PC-3 (cell line): ENCODE data around the gene ELL2. TPM values are rescaled to one million over a fixed set of nuclear protein-coding genes. Genes with fewer than 3 reads are reported as not detected.

ENCODE experiments used
- ATAC-seq: fragments of 200-7000 bp; cut with Tn5 transposase; 2 replicates; pipeline ENCODE4 v1.9.1; 2020; ENCODE audit warnings: mild to moderate bottlenecking, moderate library complexity
- BruUV-seq: library from RNA; stranded (reverse); fragments of 400-500 nt; replicated peaks from 2 replicates; lab custom pipeline; 2021; lab: Mats Ljungman, UMichigan
- CTCF ChIA-PET: fragments of 300-600 bp; sonication (Branson Sonifier 250); formaldehyde crosslinking; loops from one replicate; lab custom pipeline; 2022; ENCODE audit warnings: antibody characterized with exemption; lab: Charles Lee
- POLR2A ChIA-PET: fragments of 300-600 bp; sonication (Branson Sonifier 250); formaldehyde crosslinking; loops from one replicate; lab custom pipeline; 2022; ENCODE audit warnings: antibody characterized with exemption; ENCODE audit not compliant: unreplicated experiment; lab: Charles Lee
- DNase-seq: peaks from one replicate; pipeline ENCODE4 v3.0.0-alpha.2; 2015
- H2AFZ ChIP-seq: fragments of 300-600 bp; sonication (generic); 2 replicates; pipeline ENCODE4 v1.6.0; 2016; ENCODE audit warnings: antibody characterized with exemption, low read length
- H3F3A ChIP-seq: fragments of 300-600 bp; sonication (generic); one replicate; pipeline ENCODE4 v1.6.0; 2017; ENCODE audit warnings: antibody characterized with exemption, low read length, control low read depth, mild to moderate bottlenecking; ENCODE audit not compliant: unreplicated experiment
- H3K27ac ChIP-seq: fragments of 300-600 bp; sonication (generic); 2 replicates; pipeline ENCODE4 v1.5.1; 2016; ENCODE audit warnings: mild to moderate bottlenecking, low read length
- H3K27me3 ChIP-seq: fragments of 300-600 bp; sonication (generic); 2 replicates; pipeline ENCODE4 v1.6.1; 2016; ENCODE audit warnings: low read length, mixed read lengths
- H3K36me3 ChIP-seq: fragments of 300-600 bp; sonication (generic); 2 replicates; pipeline ENCODE4 v1.6.1; 2016; ENCODE audit warnings: low read depth, mixed run types, low read length, mixed read lengths
- H3K4me1 ChIP-seq: fragments of 300-600 bp; sonication (generic); 2 replicates; pipeline ENCODE4 v1.5.1; 2016; ENCODE audit warnings: low read length; ENCODE audit not compliant: insufficient read depth
- H3K4me2 ChIP-seq: fragments of 300-600 bp; sonication (generic); 2 replicates; pipeline ENCODE4 v1.6.0; 2016; ENCODE audit warnings: low read length
- H3K4me3 ChIP-seq: fragments of 300-600 bp; sonication (generic); 2 replicates; pipeline ENCODE4 v1.5.1; 2016; ENCODE audit warnings: mild to moderate bottlenecking, low read length, mixed read lengths
- H3K79me2 ChIP-seq: fragments of 300-600 bp; sonication (generic); 2 replicates; pipeline ENCODE4 v1.6.1; 2017; ENCODE audit warnings: low read length, mixed read lengths
- H3K9ac ChIP-seq: fragments of 300-600 bp; sonication (generic); 2 replicates; pipeline ENCODE4 v1.6.0; 2016; ENCODE audit warnings: mild to moderate bottlenecking, low read length
- H3K9me2 ChIP-seq: fragments of 300-600 bp; sonication (generic); replicated peaks from 2 replicates; pipeline ENCODE4 v1.6.1; 2016; ENCODE audit warnings: mixed run types, low read length, mixed read lengths
- H3K9me3 ChIP-seq: fragments of 300-600 bp; sonication (generic); 2 replicates; pipeline ENCODE4 v1.6.1; 2016; ENCODE audit warnings: low read length, mixed read lengths
- H4K20me1 ChIP-seq: fragments of 300-600 bp; sonication (generic); 2 replicates; pipeline ENCODE4 v1.6.1; 2016; ENCODE audit warnings: low read length, mixed read lengths
- CTCF ChIP-seq: fragments of 300-600 bp; sonication (generic); conservative IDR thresholded peaks from 2 replicates; pipeline ENCODE4 v1.5.1; 2017; ENCODE audit warnings: antibody characterized with exemption, low read depth, mild to moderate bottlenecking, low read length
- EZH2 ChIP-seq: fragments of 300-600 bp; sonication (generic); IDR thresholded peaks from one replicate; pipeline ENCODE4 v1.6.1; 2017; ENCODE audit warnings: antibody characterized with exemption, mild to moderate bottlenecking, low read length; ENCODE audit not compliant: unreplicated experiment
- EZH2phosphoT487 ChIP-seq: fragments of 300-600 bp; sonication (generic); IDR thresholded peaks from 2 replicates; pipeline ENCODE4 v1.6.1; 2018; ENCODE audit warnings: mild to moderate bottlenecking, antibody characterized with exemption, low read length, borderline replicate concordance
- intact Hi-C: fragments of 100-400 bp; cut with micrococcal nuclease; formaldehyde crosslinking; loops from 2 replicates; pipeline ENCODE4 v1.9.0; 2023
- total RNA-seq: library from RNA; depleted of rRNA; stranded (reverse); fragments of >200 nt; gene quantifications from 2 replicates; pipeline ENCODE4 v1.2.3, GENCODE V29; 2014

Gene ELL2
- total RNA-seq, 1 experiment from 2014 or later = 72.2 TPM

DNA sequence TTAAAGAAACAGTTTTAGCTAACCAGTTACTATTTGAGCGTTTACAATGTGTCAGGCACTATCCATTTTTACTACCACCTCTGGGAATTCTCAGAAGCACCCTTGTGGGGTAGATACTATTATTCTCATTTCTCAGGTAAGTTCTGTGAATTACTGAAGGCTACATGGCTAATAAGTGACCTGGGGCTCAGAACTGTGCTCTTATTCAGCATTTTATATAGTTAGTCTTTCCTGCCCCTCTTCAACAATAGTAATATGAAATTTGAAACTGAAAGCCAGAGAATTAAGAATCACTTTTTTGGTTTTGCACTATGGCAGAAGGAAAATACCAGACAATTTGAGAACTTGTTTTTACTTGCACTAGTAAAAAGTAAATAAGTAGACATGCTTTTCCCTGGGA lies 11.8 kb downstream of the ELL2 start:
- intact Hi-C loops = loop anchor here (5.0 kb wide), 1 partner anchor 48 kb away; no protein-coding TSS in a partner anchor
- H3K4me2 ChIP-seq = no peak overlapping the region
- ChIA-PET POLR2A (no interaction called here), CTCF (no interaction called here)
- H3K36me3 ChIP-seq = peaks cover 13% of the 10 kb centered on the region
- BruUV-seq = no TSS peak
- DNase-seq (no peak), ATAC-seq (no peak)
- no peaks in the 10 kb centered on the region for H3K9me2 ChIP-seq
- H3K4me3 ChIP-seq = no peak overlapping the region
- no peaks in the 10 kb centered on the region for H3F3A ChIP-seq
- no peak overlapping the region for H3K9ac ChIP-seq
- H3K27me3 ChIP-seq = no peaks in the 10 kb centered on the region
- no peak overlapping the region for H2AFZ ChIP-seq
- no peaks in the 10 kb centered on the region for H3K9me3 ChIP-seq
- H3K4me1 ChIP-seq = peaks cover 2% of the 10 kb centered on the region; the same call in 1 of the 2 replicates
- H3K79me2 ChIP-seq = peaks cover 96% of the 10 kb centered on the region
- TF ChIP-seq EZH2phosphoT487 (no peak), CTCF (no peak), EZH2 (no peak)
- peaks cover 51% of the 10 kb centered on the region for H4K20me1 ChIP-seq
- H3K27ac ChIP-seq = no peak overlapping the region

DNA sequence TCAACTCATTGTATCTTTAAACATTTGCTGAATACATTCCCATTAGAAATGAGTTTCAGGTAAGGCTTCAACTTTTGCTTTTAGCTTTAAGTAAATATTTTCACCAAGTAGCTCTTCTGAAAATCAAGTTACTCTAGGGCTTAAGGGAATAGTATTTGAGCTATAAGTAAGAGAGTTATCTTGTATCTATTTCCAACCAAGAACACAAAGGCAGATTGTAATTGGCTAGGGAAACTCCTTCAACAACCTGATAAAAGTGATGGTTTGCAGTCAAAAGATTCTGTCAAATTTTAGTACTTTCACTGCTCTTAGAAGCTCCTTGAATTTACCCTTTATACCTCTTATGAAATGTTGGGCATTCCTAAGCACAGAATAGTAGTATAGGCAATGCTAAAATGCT lies 13.0 kb downstream of the ELL2 start:
- CTCF ChIA-PET = no interaction called here
- no peak overlapping the region for H3K4me3 ChIP-seq
- no peak overlapping the region for H3K9ac ChIP-seq
- no peaks in the 10 kb centered on the region for H3K9me3 ChIP-seq
- no peak overlapping the region for H3K4me2 ChIP-seq
- no peaks in the 10 kb centered on the region for H3K27me3 ChIP-seq
- DNase-seq (no peak), ATAC-seq (no peak)
- no peaks in the 10 kb centered on the region for H3F3A ChIP-seq
- no TSS peak for BruUV-seq
- H2AFZ ChIP-seq = no peak overlapping the region
- H3K79me2 ChIP-seq = peaks cover 97% of the 10 kb centered on the region
- TF ChIP-seq EZH2phosphoT487 (no peak), CTCF (no peak), EZH2 (no peak)
- POLR2A ChIA-PET = no interaction called here
- intact Hi-C loops = no loop called here
- H3K27ac ChIP-seq = no peak overlapping the region
- H3K36me3 ChIP-seq = peaks cover 13% of the 10 kb centered on the region
- peaks cover 56% of the 10 kb centered on the region for H4K20me1 ChIP-seq
- no peaks in the 10 kb centered on the region for H3K4me1 ChIP-seq
- no peaks in the 10 kb centered on the region for H3K9me2 ChIP-seq

GRCh38 chr5:95946451-95946850 lies 15.2 kb downstream of the ELL2 start:
- no peak overlapping the region for H3K27ac ChIP-seq
- TF ChIP-seq EZH2 = no peak
- TF ChIP-seq EZH2phosphoT487 = no peak
- TF ChIP-seq CTCF = no peak
- no peak overlapping the region for H3K4me2 ChIP-seq
- BruUV-seq = no TSS peak
- intact Hi-C loops = no loop called here
- H3K4me3 ChIP-seq = no peak overlapping the region
- H3K9ac ChIP-seq = no peak overlapping the region
- no peak for DNase-seq
- no peaks in the 10 kb centered on the region for H3K9me2 ChIP-seq
- H3K9me3 ChIP-seq = no peaks in the 10 kb centered on the region
- peaks cover 42% of the 10 kb centered on the region for H4K20me1 ChIP-seq
- no peaks in the 10 kb centered on the region for H3K27me3 ChIP-seq
- no peaks in the 10 kb centered on the region for H3K4me1 ChIP-seq
- H3K36me3 ChIP-seq = peaks cover 4% of the 10 kb centered on the region
- no peak; the same call in 1 of the 2 replicates for ATAC-seq
- H3K79me2 ChIP-seq = peaks cover 97% of the 10 kb centered on the region
- no peaks in the 10 kb centered on the region for H3F3A ChIP-seq
- POLR2A ChIA-PET = no interaction called here
- H2AFZ ChIP-seq = no peak overlapping the region
- CTCF ChIA-PET = no interaction called here
